Measurements from ENCODE around the gene ADM2.

DNA sequence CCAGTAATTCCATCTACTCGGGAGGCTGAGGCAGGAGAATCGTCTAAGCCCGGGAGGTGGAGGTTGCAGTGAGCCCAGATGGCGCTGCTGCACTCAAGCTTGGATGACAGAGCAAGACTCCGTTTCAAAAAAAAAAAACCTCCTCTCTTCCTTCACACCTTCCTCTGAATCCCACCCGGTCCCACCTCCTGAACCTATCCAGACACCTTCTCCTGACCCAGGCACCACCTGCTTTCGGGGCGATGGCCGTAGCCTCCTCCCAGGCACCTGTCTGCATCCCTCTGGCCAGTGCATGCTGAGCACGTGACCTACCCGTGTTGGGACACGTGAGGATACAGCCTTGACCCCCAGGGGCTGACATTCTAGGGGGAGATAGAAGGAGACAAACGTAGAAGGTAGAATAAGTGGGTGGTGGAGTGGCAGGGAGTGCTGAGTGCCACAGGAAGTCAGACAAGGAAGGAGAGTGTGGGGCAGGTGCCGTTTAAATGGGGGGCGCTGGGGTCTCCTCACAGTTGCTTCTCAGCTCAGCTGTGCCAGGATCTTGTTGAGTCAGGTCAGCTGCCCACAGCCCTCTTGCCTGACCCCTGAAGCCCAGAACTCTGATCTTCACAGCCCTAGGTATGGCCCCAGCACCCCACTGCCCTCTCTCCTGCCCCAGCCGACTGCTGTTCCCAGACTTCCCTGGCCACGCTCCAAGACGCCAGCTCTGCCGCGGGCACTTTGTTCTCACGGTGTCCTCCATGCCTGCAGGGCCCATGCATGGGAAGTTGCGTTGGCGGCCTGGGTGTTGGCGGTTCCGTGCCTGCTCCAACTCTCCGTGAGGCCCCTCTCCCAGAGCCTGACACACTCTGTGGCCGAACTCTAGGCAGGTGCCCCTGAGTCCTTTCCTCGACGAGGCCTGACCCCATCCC lies 4.1 kb downstream of the ADM2 start:
- TF ChIP-seq EZH2 (IDR thresholded peaks at IDR 0.05; ENCODE audit: borderline replicate concordance) (no peak), EZH2phosphoT487 (IDR thresholded peaks at IDR 0.05; ENCODE audit: low read depth, severe bottlenecking, unreplicated experiment) (no peak)
- TF ChIP-seq, protein P1, sequence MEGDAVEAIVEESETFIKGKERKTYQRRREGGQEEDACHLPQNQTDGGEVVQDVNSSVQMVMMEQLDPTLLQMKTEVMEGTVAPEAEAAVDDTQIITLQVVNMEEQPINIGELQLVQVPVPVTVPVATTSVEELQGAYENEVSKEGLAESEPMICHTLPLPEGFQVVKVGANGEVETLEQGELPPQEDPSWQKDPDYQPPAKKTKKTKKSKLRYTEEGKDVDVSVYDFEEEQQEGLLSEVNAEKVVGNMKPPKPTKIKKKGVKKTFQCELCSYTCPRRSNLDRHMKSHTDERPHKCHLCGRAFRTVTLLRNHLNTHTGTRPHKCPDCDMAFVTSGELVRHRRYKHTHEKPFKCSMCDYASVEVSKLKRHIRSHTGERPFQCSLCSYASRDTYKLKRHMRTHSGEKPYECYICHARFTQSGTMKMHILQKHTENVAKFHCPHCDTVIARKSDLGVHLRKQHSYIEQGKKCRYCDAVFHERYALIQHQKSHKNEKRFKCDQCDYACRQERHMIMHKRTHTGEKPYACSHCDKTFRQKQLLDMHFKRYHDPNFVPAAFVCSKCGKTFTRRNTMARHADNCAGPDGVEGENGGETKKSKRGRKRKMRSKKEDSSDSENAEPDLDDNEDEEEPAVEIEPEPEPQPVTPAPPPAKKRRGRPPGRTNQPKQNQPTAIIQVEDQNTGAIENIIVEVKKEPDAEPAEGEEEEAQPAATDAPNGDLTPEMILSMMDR (IDR thresholded peaks at IDR 0.05; ENCODE audit: poor library complexity): no peak

All from hepatocyte (in vitro differentiated cells).